Measurements from ENCODE around the gene MAP4K3. TPM values are rescaled to one million over a fixed set of nuclear protein-coding genes. Genes with fewer than 3 reads are reported as not detected.

MAP4K3 gene
- total RNA-seq, 1 donor from 2014 or later, result 38.5 TPM

DNA sequence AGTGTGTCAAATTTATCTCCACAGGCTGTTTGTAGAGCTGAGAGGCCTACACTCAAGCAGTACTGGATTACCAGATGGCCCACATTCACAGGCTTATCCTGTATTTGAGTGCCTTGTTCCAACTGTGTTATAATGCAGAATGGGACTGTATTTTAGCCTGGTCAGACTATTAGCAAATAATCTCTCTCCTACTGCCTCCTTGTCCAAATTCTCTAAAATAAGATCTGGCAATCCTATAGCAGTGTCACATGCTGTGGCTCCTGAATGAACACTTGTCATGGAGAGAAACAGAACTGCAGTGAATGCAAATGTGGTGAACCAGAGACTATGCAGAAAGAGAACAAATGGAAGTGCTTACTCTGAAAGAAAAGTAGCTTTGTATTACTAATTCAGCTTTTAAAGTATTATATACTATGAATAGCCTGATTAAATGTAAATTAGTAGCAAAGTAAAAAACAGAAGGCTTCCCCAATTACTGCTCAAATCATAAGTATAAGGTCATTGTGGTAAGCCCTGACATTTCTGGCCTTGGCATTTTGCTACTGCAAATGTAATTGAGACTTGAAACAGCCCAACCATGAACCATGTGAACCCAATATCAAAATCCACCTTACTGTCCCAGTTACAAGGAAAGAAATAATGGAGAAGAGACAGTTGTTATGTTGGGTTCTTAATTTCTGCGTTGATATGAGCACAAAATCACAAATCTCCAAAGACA is 80.0 kb downstream of the MAP4K3 start:
- H3K9me3 ChIP-seq, result peaks cover 11% of the 10 kb centered on the region
- no peak overlapping the region for H3K4me3 ChIP-seq
- H3K36me3 ChIP-seq, result no peaks in the 10 kb centered on the region
- TF ChIP-seq POLR2A (IDR thresholded peaks at IDR 0.05) (no peak), POLR2AphosphoS5 (IDR thresholded peaks at IDR 0.05; ENCODE audit: insufficient read depth in 1 of 2, low read depth in 1 of 2) (no peak), CTCF (IDR thresholded peaks at IDR 0.05) (no peak)
- intact Hi-C loops (cut with DNase I), result no loop called here
- no peaks in the 10 kb centered on the region for H3K27me3 ChIP-seq
- no peaks in the 10 kb centered on the region for H3K4me1 ChIP-seq
- no peak overlapping the region for H3K27ac ChIP-seq
- no peak for DNase-seq (ENCODE audit: extremely low spot score in 2 of 2)

DNA sequence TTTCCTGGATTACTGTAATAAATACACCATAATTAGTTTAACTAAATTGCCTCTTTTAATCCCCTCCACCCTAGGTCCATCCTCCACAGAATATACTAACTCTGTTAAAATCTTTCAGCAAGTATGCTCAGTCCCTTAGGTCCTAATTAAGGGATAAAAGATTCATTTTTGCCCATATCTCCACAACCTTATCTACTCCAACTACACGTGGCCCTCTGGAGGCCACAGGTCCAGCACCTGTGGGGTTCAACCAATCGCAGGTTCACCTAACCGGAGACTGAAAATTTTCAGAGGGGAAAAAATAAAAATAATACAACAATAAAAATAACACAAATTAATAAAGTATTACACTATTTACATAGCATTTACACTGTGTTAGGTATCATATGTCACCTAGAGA is 86.4 kb downstream of the MAP4K3 start:
- TF ChIP-seq CTCF (IDR thresholded peaks at IDR 0.05) (no peak), POLR2A (IDR thresholded peaks at IDR 0.05) (no peak), POLR2AphosphoS5 (IDR thresholded peaks at IDR 0.05; ENCODE audit: insufficient read depth in 1 of 2, low read depth in 1 of 2) (no peak)
- intact Hi-C loops (cut with DNase I), result no loop called here
- no peaks in the 10 kb centered on the region for H3K27me3 ChIP-seq
- H3K9me3 ChIP-seq, result no peaks in the 10 kb centered on the region
- no peak overlapping the region for H3K27ac ChIP-seq
- DNase-seq (ENCODE audit: extremely low spot score in 2 of 2), result no peak
- H3K4me3 ChIP-seq, result no peak overlapping the region
- H3K36me3 ChIP-seq, result no peaks in the 10 kb centered on the region
- H3K4me1 ChIP-seq, result no peaks in the 10 kb centered on the region

GRCh38 chr2:39338502-39338901 is 98.6 kb downstream of the MAP4K3 start:
- Histone ChIP-seq H3K27ac (no peak overlapping the region), H3K4me3 (no peak overlapping the region), H3K9me3 (no peaks in the 10 kb centered on the region), H3K4me1 (no peaks in the 10 kb centered on the region), H3K36me3 (no peaks in the 10 kb centered on the region), H3K27me3 (no peaks in the 10 kb centered on the region)
- intact Hi-C loops (cut with DNase I), result no loop called here
- no peak for DNase-seq (ENCODE audit: extremely low spot score in 2 of 2)
- TF ChIP-seq POLR2AphosphoS5 (IDR thresholded peaks at IDR 0.05; ENCODE audit: insufficient read depth in 1 of 2, low read depth in 1 of 2) (no peak), CTCF (IDR thresholded peaks at IDR 0.05) (no peak), POLR2A (IDR thresholded peaks at IDR 0.05) (no peak)

- intact Hi-C loops (cut with DNase I), result no loop called here
- DNase-seq (ENCODE audit: extremely low spot score in 2 of 2), result no peak
- TF ChIP-seq POLR2AphosphoS5 (IDR thresholded peaks at IDR 0.05; ENCODE audit: insufficient read depth in 1 of 2, low read depth in 1 of 2), result no peak
- TF ChIP-seq POLR2A (IDR thresholded peaks at IDR 0.05), result no peak
- no peak for TF ChIP-seq CTCF (IDR thresholded peaks at IDR 0.05)
- H3K36me3 ChIP-seq, result no peaks in the 10 kb centered on the region
- no peak overlapping the region for H3K4me3 ChIP-seq
- H3K27ac ChIP-seq, result no peak overlapping the region
- no peaks in the 10 kb centered on the region for H3K27me3 ChIP-seq
- no peaks in the 10 kb centered on the region for H3K9me3 ChIP-seq
- H3K4me1 ChIP-seq, result no peaks in the 10 kb centered on the region
These were observed 101.2 kb downstream of the MAP4K3 start for GRCh38 chr2:39335930-39336329.

GRCh38 chr2:39334978-39335377 is 102.1 kb downstream of the MAP4K3 start:
- no peak for DNase-seq (ENCODE audit: extremely low spot score in 2 of 2)
- no peak overlapping the region for H3K4me3 ChIP-seq
- H3K36me3 ChIP-seq, result peaks cover 0 to 6% of the 10 kb centered on the region in 2 donors
- no peaks in the 10 kb centered on the region for H3K9me3 ChIP-seq
- TF ChIP-seq CTCF (IDR thresholded peaks at IDR 0.05), result no peak
- no peak for TF ChIP-seq POLR2AphosphoS5 (IDR thresholded peaks at IDR 0.05; ENCODE audit: insufficient read depth in 1 of 2, low read depth in 1 of 2)
- no peak for TF ChIP-seq POLR2A (IDR thresholded peaks at IDR 0.05)
- no peaks in the 10 kb centered on the region for H3K27me3 ChIP-seq
- H3K27ac ChIP-seq, result no peak overlapping the region
- intact Hi-C loops (cut with DNase I), result no loop called here
- H3K4me1 ChIP-seq, result no peaks in the 10 kb centered on the region

Measured in vagina (tissue), 2 donors.